Testis (tissue), 3 donors: ENCODE data around the gene DUS1L. TPM values are rescaled to one million over a fixed set of nuclear protein-coding genes. Genes with fewer than 3 reads are reported as not detected.

Experiments
- DNase-seq: peaks from one replicate; pipeline ENCODE4 v3.0.0-alpha.2; 2019
- H3K27ac ChIP-seq, 2 donors: fragments of 200-600 bp; sonication (generic); one replicate each; pipeline ENCODE4 v1.5.1; 2019
- H3K27me3 ChIP-seq: fragments of 200-600 bp; sonication (generic); one replicate; pipeline ENCODE4 v1.5.1; 2019
- H3K36me3 ChIP-seq: fragments of 200-600 bp; sonication (generic); one replicate; pipeline ENCODE4 v1.5.1; 2017; ENCODE audit warnings: low read depth; ENCODE audit errors: missing control alignments
- H3K4me1 ChIP-seq: fragments of 200-600 bp; sonication (generic); one replicate; pipeline ENCODE4 v1.5.1; 2019
- H3K4me3 ChIP-seq, 2 donors: fragments of 200-600 bp; sonication (generic); one replicate each; pipeline ENCODE4 v1.5.1; 2017 to 2019
- H3K9me3 ChIP-seq: fragments of 200-600 bp; sonication (generic); one replicate; pipeline ENCODE4 v1.5.1; 2017
- CTCF ChIP-seq, 3 experiments: fragments of 450-650 bp in 2 of 3; fragments of 200-600 bp in 1 of 3; sonication (generic) in 1 of 3; IDR thresholded peaks; one replicate each; pipeline ENCODE4 v1.5.1; 2016 to 2019; ENCODE audit warnings: antibody characterized with exemption in 3 of 3, mild to moderate bottlenecking in 2 of 3, moderate library complexity in 1 of 3
- POLR2A ChIP-seq: fragments of 450-650 bp; IDR thresholded peaks from one replicate; pipeline ENCODE4 v1.6.1; 2017; ENCODE audit warnings: antibody characterized with exemption, mild to moderate bottlenecking, moderate library complexity
- WGBS, 2 donors: methylation state at CpG; one replicate each; pipeline ENCODE4 v1.1.5; 2018; 5-methylcytosine and 5-hydroxymethylcytosine counted together
- intact Hi-C: fragments of 100-400 bp; cut with DNase I; formaldehyde crosslinking; loops from one replicate; pipeline ENCODE4 v1.15.1; 2023; ENCODE audit warnings: low total_unique reads
- polyA plus RNA-seq: library from polyadenylated mRNA; stranded (reverse); fragments of 350-450 nt; fragmentation: Illumina TruSeq; extraction: RNeasy Lipid Tissue Mini Kit (QIAGEN cat#74804); gene quantifications from one replicate; pipeline ENCODE4 v1.2.3, GENCODE V29; 2014; ENCODE audit warnings: low read depth, low replicate concordance; ENCODE audit not compliant: insufficient read depth
- total RNA-seq, 2 donors: library from RNA; depleted of rRNA; stranded (reverse); fragments of >200 nt; gene quantifications; one replicate each; pipeline ENCODE4 v1.2.3, GENCODE V29; 2016

DUS1L gene
- total and polyA plus RNA-seq, 3 donors from 2014 or later, result 117 to 132 (median 127) TPM

DNA sequence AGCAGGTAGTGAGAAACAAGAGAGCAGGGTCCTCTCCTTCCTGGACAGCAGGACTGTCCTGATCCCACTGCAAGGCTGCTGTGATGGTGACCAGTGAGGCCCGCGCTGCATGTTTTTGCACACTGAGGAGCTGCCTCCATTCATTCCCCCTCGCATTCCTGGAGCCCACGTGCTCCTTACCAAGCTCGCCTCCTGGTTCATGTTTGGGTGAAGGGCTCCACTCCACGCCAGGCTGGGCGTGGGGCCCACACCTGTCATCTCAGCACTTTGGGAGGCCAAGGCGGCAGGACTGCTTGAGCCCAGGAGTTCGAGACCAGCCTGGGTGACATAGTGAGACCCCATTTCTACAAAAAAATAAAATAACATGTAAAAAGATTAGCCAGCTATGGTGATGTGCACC is 47.8 kb upstream of the DUS1L start:
- Histone ChIP-seq H3K4me1 (peaks cover 1% of the 10 kb centered on the region), H3K9me3 (no peaks in the 10 kb centered on the region), H3K4me3 (no peak overlapping the region), H3K27me3 (no peaks in the 10 kb centered on the region), H3K36me3 (no peaks in the 10 kb centered on the region), H3K27ac (no peak overlapping the region)
- TF ChIP-seq POLR2A (no peak), CTCF (IDR thresholded peaks at IDR 0.05) (no peak)
- no peak for DNase-seq
- WGBS, 2 donors, result 96% methylated on average over 4 to 9 of the region's 9 CpGs
- intact Hi-C loops, result no loop called here

DNA sequence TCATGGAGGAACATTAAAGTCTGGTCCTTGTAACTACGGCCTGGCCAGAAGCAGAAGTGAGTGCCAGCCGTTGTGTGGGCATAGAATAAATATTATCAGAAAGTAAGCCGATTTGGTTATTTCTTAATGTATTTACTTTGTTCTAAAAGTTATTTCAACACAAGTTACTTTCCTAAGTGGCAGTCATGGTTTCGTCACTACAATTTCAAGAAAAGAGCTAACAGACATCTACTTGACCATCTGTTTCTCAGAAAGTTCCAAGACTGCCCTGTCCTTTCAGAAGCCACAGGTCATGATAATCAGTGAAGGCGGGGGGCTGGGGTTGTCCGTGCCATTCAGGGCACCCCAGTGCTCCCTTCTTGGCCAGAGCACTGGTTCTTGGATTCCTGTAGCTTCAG is 47.3 kb upstream of the DUS1L start:
- 88 to 90% methylated on average over 4 to 6 of the region's 6 CpGs for WGBS, 2 donors

GRCh38 chr17:82112181-82112913 is 46.7 kb upstream of the DUS1L start:
- Histone ChIP-seq H3K27me3 (no peaks in the 10 kb centered on the region), H3K9me3 (no peaks in the 10 kb centered on the region), H3K4me3 (no peak overlapping the region), H3K27ac (no peak overlapping the region), H3K36me3 (no peaks in the 10 kb centered on the region), H3K4me1 (peaks cover under 1% of the 10 kb centered on the region)
- no peak for TF ChIP-seq POLR2A
- no peak for TF ChIP-seq CTCF (IDR thresholded peaks at IDR 0.05)
- 91 to 94% methylated on average over 18 of the region's 18 CpGs for WGBS, 2 donors
- intact Hi-C loops, result no loop called here
- no peak for DNase-seq

More for the DNA sequence above, 47.3 kb upstream of the DUS1L start:
- Histone ChIP-seq H3K4me3 (no peak overlapping the region), H3K4me1 (no peaks in the 10 kb centered on the region), H3K27me3 (no peaks in the 10 kb centered on the region), H3K36me3 (no peaks in the 10 kb centered on the region), H3K9me3 (no peaks in the 10 kb centered on the region), H3K27ac (no peak overlapping the region)
- TF ChIP-seq POLR2A, result no peak
- TF ChIP-seq CTCF (IDR thresholded peaks at IDR 0.05), result no peak
- intact Hi-C loops, result no loop called here
- no peak for DNase-seq

DNA sequence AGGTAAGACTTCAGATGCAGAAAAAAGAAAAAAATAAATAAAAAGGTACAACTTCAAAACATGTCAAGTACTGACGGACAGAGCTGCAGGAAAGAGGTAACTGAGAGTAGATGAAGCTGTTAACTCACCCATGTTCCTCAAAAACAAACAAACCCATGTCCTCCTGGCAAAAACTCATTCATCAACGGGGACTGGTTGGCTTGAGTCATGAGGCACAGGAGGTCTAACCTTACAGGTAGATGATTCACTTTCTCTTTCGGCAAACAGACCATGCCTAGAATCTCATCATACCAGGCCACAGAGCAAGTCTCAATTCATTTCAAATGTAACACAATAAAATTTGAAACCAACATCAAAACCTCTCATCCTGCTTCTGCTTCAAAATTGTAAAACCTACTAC is 44.7 kb upstream of the DUS1L start:
- no peaks in the 10 kb centered on the region for H3K9me3 ChIP-seq
- intact Hi-C loops, result no loop called here
- 71 to 93% methylated on average over 3 of the region's 3 CpGs for WGBS, 2 donors
- no peaks in the 10 kb centered on the region for H3K27me3 ChIP-seq
- DNase-seq, result no peak
- H3K36me3 ChIP-seq, result no peaks in the 10 kb centered on the region
- H3K27ac ChIP-seq, result no peak overlapping the region
- H3K4me1 ChIP-seq, result peaks cover 18% of the 10 kb centered on the region
- TF ChIP-seq CTCF (IDR thresholded peaks at IDR 0.05) (no peak), POLR2A (no peak)
- no peak overlapping the region for H3K4me3 ChIP-seq

DNA sequence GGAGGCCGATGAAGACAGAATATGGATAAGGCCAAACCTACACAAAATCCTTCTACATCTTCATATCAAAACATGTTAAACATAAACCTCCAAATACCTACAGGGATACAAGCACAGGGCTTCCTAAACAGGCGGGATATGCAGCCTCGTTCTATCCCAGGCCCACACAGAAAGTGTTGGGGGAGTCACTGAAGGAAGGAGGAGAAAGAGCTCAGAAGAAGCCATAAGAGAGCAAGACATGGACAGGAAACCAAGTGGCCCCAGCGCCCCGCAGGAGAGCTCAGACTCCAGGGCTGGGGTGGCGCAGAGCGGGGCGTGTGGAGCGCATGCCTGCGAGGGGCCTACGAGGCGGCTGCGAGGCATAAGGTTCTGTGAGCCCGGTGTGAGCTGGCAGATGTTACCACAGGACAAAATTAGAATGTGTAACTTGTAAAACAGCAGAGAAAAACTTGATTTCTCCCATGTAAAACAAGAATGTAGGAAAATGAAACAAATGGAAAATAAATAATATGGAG is 43.4 kb upstream of the DUS1L start:
- H3K4me1 ChIP-seq, result peaks cover 23% of the 10 kb centered on the region
- no peaks in the 10 kb centered on the region for H3K36me3 ChIP-seq
- no peak overlapping the region for H3K27ac ChIP-seq
- intact Hi-C loops, result no loop called here
- TF ChIP-seq POLR2A (no peak), CTCF (IDR thresholded peaks at IDR 0.05) (no peak)
- H3K4me3 ChIP-seq, result no peak overlapping the region
- no peaks in the 10 kb centered on the region for H3K27me3 ChIP-seq
- WGBS, 2 donors, result 95% methylated on average over 14 of the region's 14 CpGs
- no peaks in the 10 kb centered on the region for H3K9me3 ChIP-seq
- no peak for DNase-seq
